HCT116 (cell line): ENCODE results near the gene RXFP3. TPM values are rescaled to one million over a fixed set of nuclear protein-coding genes. Genes with fewer than 3 reads are reported as not detected.

Experiments
- ATAC-seq: fragments of 200-7000 bp; cut with Tn5 transposase; 2 replicates; pipeline ENCODE4 v1.9.1; 2020; ENCODE audit warnings: mild to moderate bottlenecking, moderate library complexity
- BruUV-seq: library from RNA; stranded (reverse); fragments of 400-500 nt; replicated peaks from 2 replicates; lab custom pipeline; 2021; lab: Mats Ljungman, UMichigan
- CTCF ChIA-PET: fragments of 300-600 bp; sonication (Branson Sonifier 250); formaldehyde crosslinking; loops from one replicate; lab custom pipeline; 2021; ENCODE audit warnings: antibody characterized with exemption; lab: Charles Lee
- POLR2A ChIA-PET: fragments of 300-600, 350-600 bp; sonication (Branson Sonifier 250); formaldehyde crosslinking; loops from one replicate; lab custom pipeline; 2021; ENCODE audit warnings: antibody characterized with exemption; lab: Charles Lee
- RAD21 ChIA-PET, 2 experiments: fragments of 300-600 bp; sonication (Branson Sonifier 250); formaldehyde crosslinking; loops; one replicate each; lab custom pipeline; 2023; ENCODE audit warnings: low total read pairs in 2 of 2; ENCODE audit not compliant: uncharacterized antibody in 2 of 2, unreplicated experiment in 2 of 2, low non-redundant PET in 1 of 2; lab: Charles Lee
- DNase-seq: peaks from one replicate; pipeline ENCODE4 v3.0.0-alpha.2; 2010; ENCODE audit warnings: low read depth, low spot score
- H2AFZ ChIP-seq: fragments of 200-600 bp; shearing (Covaris generic), sonication (generic); 2 replicates; pipeline ENCODE4 v1.6.1; 2017; ENCODE audit warnings: low read depth, mixed run types, mixed read lengths, antibody characterized with exemption, low read length; ENCODE audit not compliant: poor library complexity, severe bottlenecking
- H3K27ac ChIP-seq: 2 replicates; pipeline ENCODE4 v1.5.1; 2012; ENCODE audit warnings: low read depth, low read length
- H3K27me3 ChIP-seq: fragments of 200-600 bp; sonication (generic); 2 replicates; pipeline ENCODE4 v1.6.1; 2016; ENCODE audit warnings: mixed run types, low read length, mixed read lengths; ENCODE audit not compliant: insufficient read depth
- H3K36me3 ChIP-seq, 2 experiments: fragments of 200-500 bp in 1 of 2; fragments of 200-600 bp in 1 of 2; sonication (Bioruptor generic) in 1 of 2; sonication (generic) in 1 of 2; 2 replicates each; pipeline versions ENCODE4 v1.5.1 to v1.6.1; 2014 to 2016; ENCODE audit warnings: low read length in 2 of 2, inconsistent platforms in 1 of 2, mixed read lengths in 1 of 2, mixed run types in 1 of 2; ENCODE audit not compliant: insufficient read depth in 2 of 2, control insufficient read depth in 1 of 2
- H3K4me1 ChIP-seq, 2 experiments: fragments of 200-600 bp in 1 of 2; sonication (generic) in 1 of 2; 2 replicates each; pipeline versions ENCODE4 v1.5.1 to v1.6.1; 2012 to 2017; ENCODE audit warnings: low read length in 2 of 2, inconsistent platforms in 1 of 2, mild to moderate bottlenecking in 1 of 2, mixed read lengths in 1 of 2, mixed run types in 1 of 2, moderate library complexity in 1 of 2; ENCODE audit not compliant: insufficient read depth in 2 of 2, control insufficient read depth in 1 of 2
- H3K4me2 ChIP-seq: fragments of 200-600 bp; sonication (generic); 2 replicates; pipeline ENCODE4 v1.6.1; 2017; ENCODE audit warnings: mixed run types, low read length, mixed read lengths
- H3K4me3 ChIP-seq, 2 experiments: fragments of 200-600 bp in 1 of 2; sonication (generic) in 1 of 2; replicated peaks in 1 of 2; 2 replicates each; pipeline ENCODE4 v1.5.1; 2011 to 2016; ENCODE audit warnings: low read length in 2 of 2, control low read depth in 1 of 2, low read depth in 1 of 2, mild to moderate bottlenecking in 1 of 2, mixed read lengths in 1 of 2, mixed run types in 1 of 2
- H3K79me2 ChIP-seq: fragments of 200-600 bp; sonication (generic); 2 replicates; pipeline ENCODE4 v1.6.1; 2017; ENCODE audit warnings: mild to moderate bottlenecking, mixed run types, low read length, moderate library complexity, mixed read lengths; ENCODE audit not compliant: insufficient read depth
- H3K9ac ChIP-seq: fragments of 200-600 bp; sonication (generic); 2 replicates; pipeline ENCODE4 v1.6.1; 2016; ENCODE audit warnings: low read length, mixed read lengths
- H3K9me2 ChIP-seq: fragments of 200-600 bp; sonication (generic), shearing (Covaris generic); 2 replicates; pipeline ENCODE4 v1.6.1; 2017; ENCODE audit warnings: mixed run types, mild to moderate bottlenecking, moderate library complexity; ENCODE audit not compliant: insufficient read depth
- H3K9me3 ChIP-seq, 2 experiments: fragments of 200-500 bp in 1 of 2; fragments of 200-600 bp in 1 of 2; sonication (Bioruptor generic) in 1 of 2; sonication (generic) in 1 of 2; 2 replicates each; pipeline ENCODE4 v1.6.1; 2014 to 2017; ENCODE audit warnings: low read length in 2 of 2, mixed read lengths in 2 of 2, inconsistent platforms in 1 of 2, low read depth in 1 of 2, mild to moderate bottlenecking in 1 of 2, mixed run types in 1 of 2, moderate library complexity in 1 of 2; ENCODE audit not compliant: control insufficient read depth in 1 of 2, insufficient read depth in 1 of 2
- H4K20me1 ChIP-seq: fragments of 200-600 bp; sonication (generic), shearing (Covaris generic); 2 replicates; pipeline ENCODE4 v1.6.1; 2017; ENCODE audit warnings: mixed run types, mild to moderate bottlenecking, moderate library complexity; ENCODE audit not compliant: insufficient read depth
- ATF3 ChIP-seq: IDR thresholded peaks from 2 replicates; pipeline ENCODE4 v1.6.1; 2012
- CBX3 ChIP-seq: IDR thresholded peaks from 2 replicates; pipeline ENCODE4 v1.6.1; 2012; ENCODE audit warnings: low read depth
- CTCF ChIP-seq, 3 experiments: fragments of 200-600 bp in 1 of 3; sonication (generic) in 1 of 3; IDR thresholded peaks in 2 of 3; conservative IDR thresholded peaks in 1 of 3; 2 replicates each; pipeline ENCODE4 v1.5.1; 2012 to 2017; ENCODE audit warnings: low read depth in 2 of 3, low read length in 2 of 3, antibody characterized with exemption in 1 of 3, borderline replicate concordance in 1 of 3, control low read depth in 1 of 3, mild to moderate bottlenecking in 1 of 3, mixed read lengths in 1 of 3, mixed run types in 1 of 3, moderate library complexity in 1 of 3; ENCODE audit not compliant: insufficient read depth in 1 of 3
- ELF1 ChIP-seq: IDR thresholded peaks from 2 replicates; pipeline ENCODE4 v1.6.1; 2012; ENCODE audit warnings: low read depth, borderline replicate concordance
- EZH2 ChIP-seq: fragments of 200-600 bp; sonication (generic); IDR thresholded peaks from 2 replicates; pipeline ENCODE4 v1.6.1; 2017; ENCODE audit warnings: antibody characterized with exemption, mixed run types
- MAX ChIP-seq: IDR thresholded peaks from 2 replicates; pipeline ENCODE4 v1.6.1; 2012
- POLR2A ChIP-seq: IDR thresholded peaks from 2 replicates; pipeline ENCODE4 v1.7.0; 2011; ENCODE audit warnings: borderline replicate concordance; ENCODE audit not compliant: insufficient read depth, insufficient read length; ENCODE audit errors: extremely low read depth
- POLR2AphosphoS5 ChIP-seq: IDR thresholded peaks from 2 replicates; pipeline ENCODE4 v1.6.1; 2011; ENCODE audit warnings: mild to moderate bottlenecking, low read depth, low read length, moderate library complexity
- RAD21 ChIP-seq: IDR thresholded peaks from 2 replicates; pipeline ENCODE4 v1.6.1; 2012; ENCODE audit warnings: low read depth, mild to moderate bottlenecking
- SP1 ChIP-seq: IDR thresholded peaks from 2 replicates; pipeline ENCODE4 v1.6.1; 2012; ENCODE audit warnings: low read depth
- TCF7L2 ChIP-seq: IDR thresholded peaks from 2 replicates; pipeline ENCODE4 v1.7.0; 2011; ENCODE audit warnings: borderline replicate concordance, inconsistent platforms; ENCODE audit not compliant: insufficient read depth, insufficient read length; ENCODE audit errors: extremely low read depth
- ZFX ChIP-seq: fragments of 450-650 bp; IDR thresholded peaks from 2 replicates; pipeline ENCODE4 v1.6.1; 2017
- ZNF274 ChIP-seq: fragments of 200-500 bp; sonication (Bioruptor generic); IDR thresholded peaks from 2 replicates; pipeline ENCODE4 v1.6.1; 2014; ENCODE audit warnings: mild to moderate bottlenecking, low read depth, low read length, inconsistent platforms
- intact Hi-C: fragments of 100-400 bp; cut with micrococcal nuclease; formaldehyde crosslinking; loops from 2 replicates; pipeline ENCODE4 v1.10.0; 2022
- total RNA-seq: library from RNA; stranded (reverse); gene quantifications from one replicate; pipeline ENCODE4 v1.2.1, GENCODE V29; 2021; ENCODE audit not compliant: unreplicated experiment

Gene RXFP3
- total RNA-seq, 1 experiment from 2014 or later: not detected

- no peaks in the 10 kb centered on the region for H3K36me3 ChIP-seq
- intact Hi-C loops: no loop called here
- no peaks in the 10 kb centered on the region for H3K79me2 ChIP-seq
- RAD21 ChIA-PET: no interaction called here
- CTCF ChIA-PET: no interaction called here
- ATAC-seq: no peak
- no TSS peak for BruUV-seq
- DNase-seq: no peak
- H3K9me2 ChIP-seq: no peaks in the 10 kb centered on the region
- H3K4me1 ChIP-seq: no peaks in the 10 kb centered on the region
- H3K4me3 ChIP-seq: no peak overlapping the region
- POLR2A ChIA-PET: no interaction called here
- TF ChIP-seq TCF7L2 (no peak), RAD21 (no peak), EZH2 (no peak), POLR2AphosphoS5 (no peak), CBX3 (no peak), CTCF (IDR thresholded peaks at IDR 0.05 in 2 of 3, conservative IDR thresholded peaks at IDR 0.05 in 1 of 3; ENCODE audit: borderline replicate concordance in 1 of 3, insufficient read depth in 1 of 3, low read depth in 2 of 3, low read length in 2 of 3) (no peak), POLR2A (no peak), ZNF274 (no peak), ZFX (no peak), MAX (no peak), ATF3 (no peak), SP1 (no peak), ELF1 (no peak)
- TF ChIP-seq, all 23 proteins: peak for 0
- no peak overlapping the region for H3K9ac ChIP-seq
- H3K9me3 ChIP-seq: no peaks in the 10 kb centered on the region
- H4K20me1 ChIP-seq: no peaks in the 10 kb centered on the region
- no peak overlapping the region for H3K4me2 ChIP-seq
- H3K27me3 ChIP-seq: peaks cover 29% of the 10 kb centered on the region
- no peak overlapping the region for H3K27ac ChIP-seq
- H2AFZ ChIP-seq: no peak overlapping the region
These were observed 5.0 kb upstream of the RXFP3 start for GRCh38 chr5:33931136-33931535.
